GM12874 (cell line): ENCODE data around the gene UAP1.

ENCODE experiments used
- CTCF ChIP-seq: IDR thresholded peaks from 2 replicates; pipeline ENCODE4 v1.5.1; 2011; ENCODE audit warnings: low read depth, mild to moderate bottlenecking, control low read depth, low read length, moderate library complexity; ENCODE audit not compliant: insufficient read depth

UAP1 gene

GRCh38 chr1:162538815-162539431 is 22.6 kb upstream of the UAP1 start:
- TF ChIP-seq CTCF: no peak

DNA sequence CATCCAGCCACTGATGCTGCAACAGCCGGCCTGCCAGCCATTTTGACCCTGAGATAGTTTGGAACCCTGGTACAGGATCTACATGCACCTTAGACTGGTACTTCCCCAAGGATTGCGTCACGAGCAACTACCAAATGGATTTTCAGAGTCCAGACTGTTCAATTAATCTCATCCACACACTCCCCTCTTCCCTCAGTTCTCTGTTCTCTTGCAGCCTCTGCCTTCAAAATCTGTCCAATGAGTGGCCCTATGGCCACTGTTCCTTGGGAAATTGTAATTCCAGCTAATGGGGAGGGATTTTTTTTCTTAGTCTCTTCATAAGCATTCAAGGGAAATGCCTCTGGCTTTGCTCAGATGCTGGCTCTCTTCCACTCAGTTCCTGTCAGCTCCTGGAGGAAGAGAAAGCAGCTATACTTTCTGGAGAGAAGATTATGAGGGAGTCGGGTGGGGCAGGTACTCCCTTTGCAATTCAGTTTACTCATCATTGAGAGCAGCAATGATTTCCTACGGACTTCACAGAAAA is 19.8 kb upstream of the UAP1 start:
- TF ChIP-seq CTCF: no peak

DNA sequence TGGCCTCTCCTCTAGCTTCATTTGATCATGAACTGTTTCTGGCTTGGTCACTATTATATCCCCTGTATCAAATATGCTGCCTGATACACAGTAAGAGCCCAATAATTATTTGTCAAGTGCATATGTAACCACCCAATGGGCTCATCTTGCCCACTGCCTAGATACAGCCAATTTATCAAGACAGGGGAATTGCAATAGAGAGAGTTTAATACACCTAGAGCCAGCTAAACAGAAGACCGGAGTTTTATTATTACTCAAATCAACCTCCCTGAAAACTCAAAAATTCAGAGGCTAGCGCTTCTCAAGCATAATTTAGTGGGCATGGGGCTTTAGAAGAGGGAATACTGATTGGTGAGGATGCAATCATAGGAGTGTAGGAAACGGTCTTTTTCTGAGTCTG is 18.3 kb upstream of the UAP1 start:
- TF ChIP-seq CTCF: no peak

DNA sequence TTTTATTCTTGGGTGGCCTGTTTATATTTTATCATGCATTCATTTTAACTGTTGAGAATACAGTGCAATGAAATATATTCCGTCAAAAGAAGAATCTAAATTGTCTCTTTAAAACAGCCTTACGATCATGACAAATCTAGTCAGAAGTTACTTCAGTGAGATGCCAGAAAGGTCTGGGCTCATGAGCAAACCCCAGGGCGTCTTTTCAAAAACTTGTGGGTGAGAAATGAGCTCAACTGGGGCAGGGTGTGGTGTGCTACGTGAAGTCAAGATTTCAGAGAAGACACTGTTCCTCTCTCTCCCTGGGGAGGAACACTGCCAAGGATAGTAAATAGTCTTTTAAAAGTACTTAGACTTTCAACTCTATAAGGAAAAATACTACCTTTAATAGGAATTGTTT is 13.4 kb upstream of the UAP1 start:
- TF ChIP-seq CTCF: no peak

DNA sequence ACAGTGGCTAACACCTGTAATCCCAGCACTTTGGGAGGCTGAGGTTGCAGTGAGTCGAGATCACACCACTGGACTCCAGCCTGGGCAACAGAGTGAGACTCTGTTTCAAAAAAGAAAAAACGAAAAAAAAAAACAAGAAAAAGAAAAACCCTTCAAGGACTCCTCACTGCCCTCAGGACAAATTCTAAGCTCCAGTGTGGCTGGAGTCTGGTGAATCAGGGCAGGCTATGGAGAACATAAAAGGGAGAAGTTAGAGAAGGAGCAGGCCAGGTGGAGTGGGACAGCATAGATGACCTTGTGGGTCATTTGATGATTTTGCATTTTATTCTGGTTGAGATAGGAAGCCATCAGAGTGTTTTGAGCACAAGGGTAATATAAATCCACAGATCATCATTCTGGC is 12.5 kb upstream of the UAP1 start:
- no peak for TF ChIP-seq CTCF

GRCh38 chr1:162550925-162551324 is 10.6 kb upstream of the UAP1 start:
- no peak for TF ChIP-seq CTCF

GRCh38 chr1:162551969-162552683 is 9.4 kb upstream of the UAP1 start:
- no peak for TF ChIP-seq CTCF
